Adrenal gland (tissue), 5 donors: ENCODE measurements around the gene PSMD6.

Experiments used
- CTCF ChIP-seq, 6 experiments: fragments of 450-650 bp in 4 of 6; fragments of 200-600 bp in 2 of 6; sonication (generic) in 1 of 6; IDR thresholded peaks; 1 replicate in 5 of 6; 2 replicates in 1 of 6; pipeline versions ENCODE4 v1.5.1 to v1.8.0; 2016 to 2021; ENCODE audit warnings: antibody characterized with exemption in 6 of 6, mild to moderate bottlenecking in 2 of 6, moderate library complexity in 1 of 6
- POLR2A ChIP-seq, 2 donors: fragments of 450-650 bp; IDR thresholded peaks; one replicate each; pipeline ENCODE4 v1.6.1; 2017; ENCODE audit warnings: antibody characterized with exemption in 2 of 2, mild to moderate bottlenecking in 2 of 2, moderate library complexity in 1 of 2
- donor health status: DM: no; HTN: no; CAD: no.

DNA sequence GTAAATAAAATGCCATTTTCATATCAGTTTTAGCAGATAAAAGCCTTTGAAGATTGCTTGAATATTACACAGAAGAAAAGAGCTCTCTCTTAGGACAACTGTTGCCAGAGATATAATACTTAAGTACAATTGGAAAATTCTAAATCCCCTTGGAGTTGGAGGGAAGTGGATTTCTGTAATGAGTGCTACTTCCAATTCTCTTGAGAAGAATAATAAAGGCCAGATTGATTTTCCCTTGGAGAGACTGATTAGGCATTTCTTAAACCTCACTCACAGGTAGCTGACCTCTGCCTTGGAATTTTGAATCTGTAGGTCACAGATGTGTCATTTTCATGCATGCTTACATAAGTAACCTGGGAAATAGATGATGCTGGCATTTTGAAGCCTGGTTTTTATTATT lies 29.8 kb upstream of the PSMD6 start:
- TF ChIP-seq CTCF (IDR thresholded peaks at IDR 0.05): no peak
- no peak for TF ChIP-seq POLR2A (IDR thresholded peaks at IDR 0.05)
